K562 treated with DMSO at 1 percent for 4 hours (cell line): ENCODE data around the gene FSIP2. TPM values are rescaled to one million over a fixed set of nuclear protein-coding genes. Genes with fewer than 3 reads are reported as not detected.

Source experiments
- total RNA-seq: library from RNA; unstranded; fragments of 300-600 nt; gene quantifications from 2 replicates; pipeline ENCODE4 v1.2.3, GENCODE V29; 2022; ENCODE audit not compliant: insufficient read depth

Gene FSIP2, protein sequence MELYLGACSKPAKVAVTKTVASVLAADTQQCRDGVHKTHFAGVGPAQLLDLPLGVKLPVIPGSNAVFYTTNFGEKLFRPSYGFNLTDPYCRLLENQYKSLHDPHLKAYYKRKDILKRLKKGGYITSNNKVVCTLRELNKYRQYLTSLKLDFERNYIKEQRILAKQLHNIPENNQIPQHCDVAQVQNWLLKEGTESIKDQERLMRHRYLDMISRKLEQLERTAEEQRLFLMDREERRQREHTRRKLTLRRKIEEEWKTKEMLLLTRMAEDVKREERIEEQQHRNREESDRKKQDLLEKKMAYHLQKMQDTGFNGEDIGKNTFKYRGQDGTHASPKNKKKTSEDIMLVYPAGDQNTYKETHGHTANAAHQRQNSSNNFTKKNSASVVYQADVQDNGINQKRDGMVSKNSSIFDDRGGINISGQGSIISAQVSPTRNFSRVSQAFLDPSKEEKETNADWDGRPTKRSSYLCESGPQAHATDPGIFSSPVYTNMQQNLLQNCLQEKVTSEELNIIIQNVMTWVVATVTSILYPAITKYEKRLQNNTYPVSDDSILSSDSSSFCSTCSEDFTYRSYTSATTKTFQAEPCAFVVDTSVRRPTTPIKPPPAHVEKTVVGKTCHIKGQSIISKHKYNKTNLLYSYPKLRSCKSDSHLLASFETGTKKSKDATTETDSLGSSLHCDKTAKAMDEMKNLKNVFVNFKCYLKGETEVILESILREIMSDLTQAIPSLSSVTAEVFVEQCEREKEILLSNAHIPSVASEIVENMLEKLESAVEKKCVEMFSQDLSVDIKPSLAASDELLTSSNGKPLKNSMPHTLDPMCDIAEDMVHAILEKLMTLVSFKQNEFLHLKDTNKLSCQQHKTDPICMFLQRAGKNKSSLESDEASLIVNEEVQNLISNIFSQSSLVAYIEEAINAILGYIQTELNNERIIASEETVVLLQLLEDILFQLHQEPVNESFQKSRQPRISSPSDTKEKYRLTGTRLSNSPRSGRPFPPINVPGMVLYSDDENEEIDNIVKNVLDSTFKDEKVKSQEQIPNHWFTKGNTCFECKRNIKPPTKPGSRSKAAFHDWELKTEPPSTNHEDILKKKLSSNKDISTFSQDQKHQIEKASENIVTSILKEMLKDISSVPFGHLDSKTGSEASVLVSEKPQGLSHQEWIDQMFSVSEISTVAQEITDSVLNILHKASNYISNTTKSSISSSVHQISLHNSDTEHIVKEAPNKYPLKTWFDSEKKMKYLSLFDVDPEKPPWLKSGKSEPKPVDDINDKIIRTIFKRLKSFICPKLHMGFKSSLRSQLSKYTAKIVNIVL (N-terminal part only)
- total RNA-seq = not detected in 2 replicates

DNA sequence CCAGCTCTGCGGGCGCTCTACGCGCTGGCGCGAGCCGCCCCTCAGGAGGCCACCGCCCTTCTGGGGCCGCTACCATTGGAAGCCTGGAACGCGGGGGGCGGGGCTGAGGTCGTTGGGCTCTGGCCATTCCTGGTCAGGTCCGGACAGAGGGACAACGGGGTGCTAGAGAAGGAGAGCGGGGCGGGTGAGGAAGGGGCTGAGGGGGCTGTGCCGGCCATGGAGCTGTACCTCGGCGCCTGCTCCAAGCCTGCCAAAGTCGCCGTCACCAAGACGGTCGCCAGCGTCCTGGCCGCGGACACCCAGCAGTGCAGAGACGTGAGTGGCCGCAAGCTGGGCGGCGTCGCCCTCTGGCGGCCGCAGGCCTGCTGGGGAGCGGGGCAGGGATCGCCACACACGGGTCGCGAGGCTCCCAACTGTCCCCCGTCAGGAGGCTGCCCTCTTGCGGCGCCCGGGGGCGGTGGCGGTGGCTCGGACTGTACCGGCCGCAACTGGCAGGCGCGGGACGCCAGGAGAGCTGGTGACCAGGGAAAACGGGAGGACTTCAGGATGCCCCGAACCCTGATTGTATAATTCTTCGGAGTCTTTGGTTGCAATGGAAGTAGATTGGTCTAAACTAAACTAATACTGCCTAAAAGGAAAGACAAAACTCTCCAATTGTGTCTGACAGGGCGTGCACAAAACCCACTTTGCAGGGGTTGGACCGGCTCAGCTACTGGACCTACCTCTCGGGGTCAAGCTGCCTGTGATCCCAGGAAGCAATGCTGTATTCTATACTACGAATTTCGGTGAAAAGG lies at the start of gene FSIP2:
FSIP2 (plus strand) TSS at position 126 of the 794 bp plus-strand sequence; CDS start at position 217, 91 bp downstream.

